Nephron progenitor cell (in vitro differentiated cells): ENCODE data around the gene DPH5.

Experiments used
- DNase-seq: peaks from one replicate; pipeline ENCODE4 v3.0.0; 2021
- H3K27ac Mint-ChIP-seq: 2 replicates; pipeline ENCODE4 v1.8.0; 2021; ENCODE audit warnings: mild to moderate bottlenecking, moderate library complexity, mixed read lengths
- H3K27me3 Mint-ChIP-seq: 2 replicates; pipeline ENCODE4 v1.8.0; 2021; ENCODE audit warnings: mild to moderate bottlenecking, low read depth, mixed read lengths; ENCODE audit not compliant: poor library complexity
- H3K36me3 Mint-ChIP-seq: 2 replicates; pipeline ENCODE4 v1.8.0; 2021; ENCODE audit warnings: low read depth, mixed read lengths
- H3K4me1 Mint-ChIP-seq: 2 replicates; pipeline ENCODE4 v1.8.0; 2021; ENCODE audit warnings: mixed read lengths
- H3K4me3 Mint-ChIP-seq: 2 replicates; pipeline ENCODE4 v1.8.0; 2021; ENCODE audit warnings: mild to moderate bottlenecking, moderate library complexity, mixed read lengths
- H3K9me3 Mint-ChIP-seq: 2 replicates; pipeline ENCODE4 v1.8.0; 2021; ENCODE audit warnings: mild to moderate bottlenecking, moderate library complexity, mixed read lengths
- TF ChIP-seq, protein P1 (sequence below): fragments of 200-600 bp; sonication (generic); IDR thresholded peaks from 2 replicates; pipeline ENCODE4 v1.5.0; 2021; ENCODE audit warnings: antibody characterized with exemption

Gene DPH5

GRCh38 chr1:101051688-101052638 lies 26.4 kb upstream of the DPH5 start:
- Mint-ChIP-seq H3K27ac (no peak overlapping the region), H3K9me3 (no peaks in the 10 kb centered on the region), H3K4me3 (no peak overlapping the region), H3K27me3 (no peaks in the 10 kb centered on the region), H3K4me1 (peaks cover 6% of the 10 kb centered on the region), H3K36me3 (peaks cover 11% of the 10 kb centered on the region)
- DNase-seq, result no peak
- TF ChIP-seq, protein P1, sequence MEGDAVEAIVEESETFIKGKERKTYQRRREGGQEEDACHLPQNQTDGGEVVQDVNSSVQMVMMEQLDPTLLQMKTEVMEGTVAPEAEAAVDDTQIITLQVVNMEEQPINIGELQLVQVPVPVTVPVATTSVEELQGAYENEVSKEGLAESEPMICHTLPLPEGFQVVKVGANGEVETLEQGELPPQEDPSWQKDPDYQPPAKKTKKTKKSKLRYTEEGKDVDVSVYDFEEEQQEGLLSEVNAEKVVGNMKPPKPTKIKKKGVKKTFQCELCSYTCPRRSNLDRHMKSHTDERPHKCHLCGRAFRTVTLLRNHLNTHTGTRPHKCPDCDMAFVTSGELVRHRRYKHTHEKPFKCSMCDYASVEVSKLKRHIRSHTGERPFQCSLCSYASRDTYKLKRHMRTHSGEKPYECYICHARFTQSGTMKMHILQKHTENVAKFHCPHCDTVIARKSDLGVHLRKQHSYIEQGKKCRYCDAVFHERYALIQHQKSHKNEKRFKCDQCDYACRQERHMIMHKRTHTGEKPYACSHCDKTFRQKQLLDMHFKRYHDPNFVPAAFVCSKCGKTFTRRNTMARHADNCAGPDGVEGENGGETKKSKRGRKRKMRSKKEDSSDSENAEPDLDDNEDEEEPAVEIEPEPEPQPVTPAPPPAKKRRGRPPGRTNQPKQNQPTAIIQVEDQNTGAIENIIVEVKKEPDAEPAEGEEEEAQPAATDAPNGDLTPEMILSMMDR, result no peak

DNA sequence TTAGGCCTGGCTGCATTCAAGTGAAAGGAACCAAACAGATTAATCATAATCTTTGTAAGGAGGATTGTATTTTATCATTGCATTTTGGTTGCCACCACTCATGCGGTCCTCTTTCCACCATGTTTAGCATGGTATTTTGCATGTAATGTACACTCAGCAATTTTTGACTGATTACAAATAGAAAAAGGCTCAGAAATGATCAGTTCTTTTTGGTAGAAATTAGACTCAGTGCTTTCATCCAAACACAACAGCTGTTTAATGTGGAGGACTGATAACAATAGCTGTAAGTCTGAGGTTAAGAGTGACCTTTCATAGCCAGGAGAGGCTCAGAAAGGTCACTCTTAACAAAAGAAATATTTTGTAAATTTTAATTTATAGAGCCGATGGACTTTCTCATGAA lies 25.3 kb upstream of the DPH5 start:
- DNase-seq, result no peak
- Mint-ChIP-seq H3K36me3 (peaks cover 11% of the 10 kb centered on the region), H3K4me1 (peaks cover 6% of the 10 kb centered on the region), H3K27ac (no peak overlapping the region), H3K4me3 (no peak overlapping the region), H3K9me3 (no peaks in the 10 kb centered on the region), H3K27me3 (no peaks in the 10 kb centered on the region)
- TF ChIP-seq, protein P1, result no peak

- Mint-ChIP-seq H3K27me3 (no peaks in the 10 kb centered on the region), H3K9me3 (peaks cover 18% of the 10 kb centered on the region), H3K4me1 (no peaks in the 10 kb centered on the region), H3K27ac (no peak overlapping the region), H3K4me3 (no peak overlapping the region), H3K36me3 (no peaks in the 10 kb centered on the region)
- TF ChIP-seq, protein P1, result no peak
- no peak for DNase-seq
These were observed 19.2 kb upstream of the DPH5 start for GRCh38 chr1:101044749-101045148.

- Mint-ChIP-seq H3K36me3 (no peaks in the 10 kb centered on the region), H3K27me3 (no peaks in the 10 kb centered on the region), H3K9me3 (peaks cover 22% of the 10 kb centered on the region), H3K4me1 (no peaks in the 10 kb centered on the region), H3K4me3 (no peak overlapping the region), H3K27ac (no peak overlapping the region)
- DNase-seq, result no peak
- TF ChIP-seq, protein P1, result no peak
These were observed 18.7 kb upstream of the DPH5 start for GRCh38 chr1:101044259-101044658.

- H3K27me3 Mint-ChIP-seq, result no peaks in the 10 kb centered on the region
- DNase-seq, result no peak
- H3K36me3 Mint-ChIP-seq, result no peaks in the 10 kb centered on the region
- H3K4me3 Mint-ChIP-seq, result no peak overlapping the region
- no peaks in the 10 kb centered on the region for H3K4me1 Mint-ChIP-seq
- H3K27ac Mint-ChIP-seq, result no peak overlapping the region
- TF ChIP-seq, protein P1, result no peak
- peaks cover 26% of the 10 kb centered on the region for H3K9me3 Mint-ChIP-seq
These were observed 18.2 kb upstream of the DPH5 start for GRCh38 chr1:101043776-101044175.

DNA sequence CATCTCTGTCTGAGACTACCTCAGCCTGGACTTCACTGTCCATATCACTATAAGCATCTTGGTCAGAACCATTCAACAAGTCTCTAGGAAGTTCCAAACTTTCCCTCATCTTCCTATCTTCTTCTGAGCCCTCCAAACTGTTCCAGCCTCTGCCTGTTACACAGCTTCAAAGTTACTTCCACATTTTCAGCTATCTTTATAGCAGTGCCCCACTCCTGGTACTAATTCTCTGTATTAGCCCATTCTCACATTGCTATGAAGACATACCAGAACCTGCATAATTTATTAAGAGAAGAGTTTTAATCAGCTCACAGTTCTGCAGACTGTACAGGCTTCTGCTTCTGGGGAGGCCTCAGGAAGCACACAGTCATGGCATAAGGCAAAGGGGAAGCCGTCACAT lies 15.7 kb upstream of the DPH5 start:
- H3K27me3 Mint-ChIP-seq, result peaks cover 5% of the 10 kb centered on the region
- no peak for DNase-seq
- H3K4me1 Mint-ChIP-seq, result no peaks in the 10 kb centered on the region
- no peak overlapping the region for H3K27ac Mint-ChIP-seq
- no peak overlapping the region for H3K4me3 Mint-ChIP-seq
- peaks cover under 1% of the 10 kb centered on the region for H3K36me3 Mint-ChIP-seq
- TF ChIP-seq, protein P1, result no peak
- H3K9me3 Mint-ChIP-seq, result peaks cover 31% of the 10 kb centered on the region
